ENCODE results near the gene CMKLR1.

The CMKLR1 gene

DNA sequence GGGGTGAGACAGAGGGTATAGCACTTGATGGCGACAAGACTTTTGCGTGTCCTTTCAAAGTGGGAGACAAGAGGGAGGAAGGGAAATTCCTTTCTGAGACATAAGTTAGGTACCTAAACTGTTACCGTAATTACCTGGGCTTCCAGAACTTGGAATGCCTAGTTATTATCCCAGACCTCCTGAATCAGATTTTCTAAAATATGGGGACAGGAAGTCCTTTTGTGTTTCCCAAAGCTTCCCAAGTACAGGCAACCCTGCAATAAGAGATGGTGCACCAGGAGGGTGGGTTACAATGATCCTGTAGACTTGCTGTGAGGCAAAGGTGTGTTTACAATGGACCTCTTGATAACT lies 83.9 kb downstream of the CMKLR1 start:
- CTCF ChIA-PET: no interaction called here
- H3K27ac ChIP-seq: no peak overlapping the region
- TF ChIP-seq, protein P1, sequence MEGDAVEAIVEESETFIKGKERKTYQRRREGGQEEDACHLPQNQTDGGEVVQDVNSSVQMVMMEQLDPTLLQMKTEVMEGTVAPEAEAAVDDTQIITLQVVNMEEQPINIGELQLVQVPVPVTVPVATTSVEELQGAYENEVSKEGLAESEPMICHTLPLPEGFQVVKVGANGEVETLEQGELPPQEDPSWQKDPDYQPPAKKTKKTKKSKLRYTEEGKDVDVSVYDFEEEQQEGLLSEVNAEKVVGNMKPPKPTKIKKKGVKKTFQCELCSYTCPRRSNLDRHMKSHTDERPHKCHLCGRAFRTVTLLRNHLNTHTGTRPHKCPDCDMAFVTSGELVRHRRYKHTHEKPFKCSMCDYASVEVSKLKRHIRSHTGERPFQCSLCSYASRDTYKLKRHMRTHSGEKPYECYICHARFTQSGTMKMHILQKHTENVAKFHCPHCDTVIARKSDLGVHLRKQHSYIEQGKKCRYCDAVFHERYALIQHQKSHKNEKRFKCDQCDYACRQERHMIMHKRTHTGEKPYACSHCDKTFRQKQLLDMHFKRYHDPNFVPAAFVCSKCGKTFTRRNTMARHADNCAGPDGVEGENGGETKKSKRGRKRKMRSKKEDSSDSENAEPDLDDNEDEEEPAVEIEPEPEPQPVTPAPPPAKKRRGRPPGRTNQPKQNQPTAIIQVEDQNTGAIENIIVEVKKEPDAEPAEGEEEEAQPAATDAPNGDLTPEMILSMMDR (conservative IDR thresholded peaks at IDR 0.05; ENCODE audit: low read depth): no peak
- no peak for DNase-seq (ENCODE audit: low spot score)
- POLR2A ChIA-PET (ENCODE audit: low non-redundant PET): no interaction called here

DNA sequence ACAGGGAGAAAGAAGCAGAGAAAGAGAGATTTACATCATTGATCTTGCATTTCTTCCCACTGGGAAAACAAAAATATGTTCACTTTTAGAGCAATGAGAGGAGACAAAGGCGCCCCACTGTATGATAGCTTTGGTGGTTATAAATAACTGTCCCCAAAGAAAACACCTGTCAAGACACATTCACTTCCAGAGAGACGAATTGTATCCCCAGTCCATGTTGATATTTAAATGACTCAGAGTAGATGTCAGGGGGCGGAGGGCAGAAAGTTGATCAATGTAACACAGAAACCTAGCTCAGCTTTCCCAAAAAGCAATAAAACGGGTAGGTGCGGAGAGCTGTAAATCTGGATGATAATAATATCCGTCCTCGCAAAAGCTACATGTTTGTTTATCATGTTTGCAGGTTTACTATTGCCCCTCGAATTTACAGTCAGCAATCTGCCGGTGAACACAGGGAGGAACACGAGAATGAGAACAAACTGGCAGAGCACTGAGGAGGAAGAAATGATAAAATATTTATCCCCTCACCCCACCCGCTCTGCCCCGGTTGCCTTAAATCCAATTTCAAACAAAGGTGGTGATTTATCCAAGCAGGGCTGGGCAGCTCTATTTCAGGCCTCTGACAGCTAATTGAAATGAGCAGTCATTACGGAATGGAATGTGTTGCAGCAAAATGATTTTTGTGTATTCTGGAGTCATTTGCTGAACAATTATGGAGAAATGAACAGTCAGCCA lies 84.4 kb downstream of the CMKLR1 start:
- POLR2A ChIA-PET (ENCODE audit: low non-redundant PET): no interaction called here
- CTCF ChIA-PET: no interaction called here
- H3K27ac ChIP-seq: no peak overlapping the region
- no peak for DNase-seq (ENCODE audit: low spot score)
- TF ChIP-seq, protein P1 (conservative IDR thresholded peaks at IDR 0.05; ENCODE audit: low read depth): no peak

DNA sequence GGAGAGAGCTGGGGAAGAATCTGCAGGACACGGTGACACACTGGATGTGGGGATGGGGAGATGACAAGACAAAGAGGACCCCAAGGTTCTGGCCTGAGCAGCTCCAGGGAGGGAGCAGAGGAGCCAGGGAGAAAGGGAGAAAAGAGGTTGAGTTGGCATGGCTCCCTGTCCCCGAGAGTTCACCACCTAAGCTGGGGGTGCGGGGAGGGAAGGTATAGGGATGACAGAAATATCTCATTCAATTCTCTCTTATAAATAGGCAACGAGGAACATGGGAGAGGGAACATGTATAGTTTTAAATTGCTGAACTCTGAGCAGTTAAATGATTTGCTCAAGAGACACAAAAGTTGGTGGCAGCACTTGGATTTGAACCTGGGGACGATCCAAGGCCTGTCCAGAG lies 85.1 kb downstream of the CMKLR1 start:
- DNase-seq (ENCODE audit: low spot score): no peak
- ChIA-PET CTCF (no interaction called here), POLR2A (ENCODE audit: low non-redundant PET) (no interaction called here)
- TF ChIP-seq, protein P1 (conservative IDR thresholded peaks at IDR 0.05; ENCODE audit: low read depth): no peak
- H3K27ac ChIP-seq: no peak overlapping the region

DNA sequence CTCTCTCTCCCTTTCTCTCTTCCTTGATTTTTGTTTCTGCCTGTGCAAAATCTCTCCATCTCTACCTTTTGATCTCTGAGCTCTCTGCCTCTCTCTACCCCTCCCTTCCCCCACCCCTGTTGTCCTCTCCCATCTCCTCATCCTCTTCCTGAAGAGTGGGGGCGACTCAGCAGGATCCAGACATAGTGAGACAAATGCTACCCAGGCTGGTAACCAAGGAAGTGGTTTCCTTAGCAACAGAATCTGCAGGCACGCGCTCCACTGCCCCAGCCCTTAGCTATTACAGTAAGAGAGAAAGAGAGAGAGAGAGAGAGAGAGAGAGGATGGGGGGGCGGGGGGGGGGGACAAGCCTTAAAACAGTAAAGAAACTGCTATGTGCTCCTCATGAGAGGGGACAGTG lies 85.6 kb downstream of the CMKLR1 start:
- ChIA-PET CTCF (no interaction called here), POLR2A (ENCODE audit: low non-redundant PET) (no interaction called here)
- no peak for DNase-seq (ENCODE audit: low spot score)
- TF ChIP-seq, protein P1 (conservative IDR thresholded peaks at IDR 0.05; ENCODE audit: low read depth): no peak
- no peak overlapping the region for H3K27ac ChIP-seq

DNA sequence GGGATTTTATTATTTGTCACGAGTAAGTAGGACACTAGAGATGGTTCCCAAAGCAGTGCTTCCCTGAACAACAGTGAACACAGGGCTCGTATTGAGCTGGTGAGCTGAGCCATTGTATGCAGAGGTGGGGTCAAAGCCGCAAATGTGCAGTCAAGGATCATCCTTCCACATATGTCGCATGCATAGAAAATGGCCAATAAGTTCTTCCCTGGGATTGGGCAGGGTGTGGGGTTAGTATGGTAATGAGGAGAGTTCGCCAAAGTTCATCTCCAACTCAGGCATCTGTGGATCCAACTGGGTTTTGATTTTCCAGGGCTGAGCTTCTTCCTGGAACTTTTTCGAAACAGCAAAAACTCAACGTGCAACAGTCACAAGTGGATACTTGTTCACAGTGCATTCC lies 86.6 kb downstream of the CMKLR1 start:
- CTCF ChIA-PET: no interaction called here
- TF ChIP-seq, protein P1 (conservative IDR thresholded peaks at IDR 0.05; ENCODE audit: low read depth): no peak

DNA sequence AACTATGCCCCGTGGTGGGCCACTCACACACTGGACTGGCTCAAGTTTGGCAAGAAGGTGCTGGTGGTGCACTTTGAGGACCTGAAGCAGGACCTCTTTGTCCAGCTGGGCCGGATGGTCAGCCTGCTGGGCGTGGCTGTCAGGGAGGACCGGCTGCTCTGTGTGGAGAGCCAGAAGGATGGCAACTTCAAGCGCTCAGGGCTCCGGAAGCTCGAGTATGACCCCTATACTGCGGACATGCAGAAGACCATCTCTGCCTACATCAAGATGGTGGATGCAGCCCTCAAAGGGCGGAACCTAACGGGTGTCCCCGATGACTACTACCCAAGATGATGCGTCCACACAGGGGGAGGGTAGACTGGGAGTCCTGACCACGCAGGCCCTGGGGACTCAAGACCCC lies 91.1 kb downstream of the CMKLR1 start:
- TF ChIP-seq, protein P1 (conservative IDR thresholded peaks at IDR 0.05; ENCODE audit: low read depth): no peak
- ChIA-PET POLR2A (ENCODE audit: low non-redundant PET) (no interaction called here), CTCF (no interaction called here)
- H3K27ac ChIP-seq: no peak overlapping the region
- DNase-seq (ENCODE audit: low spot score): no peak

More for the DNA sequence above, 86.6 kb downstream of the CMKLR1 start:
- no peak for DNase-seq (ENCODE audit: low spot score)
- POLR2A ChIA-PET (ENCODE audit: low non-redundant PET): no interaction called here
- H3K27ac ChIP-seq: no peak overlapping the region
